BJ (cell line): ENCODE data around the gene SLC38A11. TPM values are rescaled to one million over a fixed set of nuclear protein-coding genes. Genes with fewer than 3 reads are reported as not detected.

Source experiments
- CTCF ChIA-PET: fragments of 350-600 bp; formaldehyde crosslinking; extraction: SDS; loops from one replicate; lab custom pipeline; 2021; ENCODE audit warnings: antibody characterized with exemption, inconsistent platforms; lab: Yijun Ruan, JAX
- POLR2A ChIA-PET: fragments of 300-600 bp; sonication (Branson Sonifier 250); formaldehyde crosslinking; extraction: SDS; loops from one replicate; lab custom pipeline; 2021; ENCODE audit warnings: antibody characterized with exemption; lab: Charles Lee
- DNase-seq: peaks from one replicate; pipeline ENCODE4 v3.0.0-alpha.2; 2011; ENCODE audit warnings: low read depth
- H3K27me3 ChIP-seq: 2 replicates; pipeline ENCODE4 v1.6.0; 2011; ENCODE audit warnings: low read length; ENCODE audit not compliant: control insufficient read depth, insufficient read depth
- H3K36me3 ChIP-seq: 2 replicates; pipeline ENCODE4 v1.5.1; 2011; ENCODE audit warnings: low read length; ENCODE audit not compliant: control insufficient read depth, insufficient read depth
- H3K4me3 ChIP-seq: 2 replicates; pipeline ENCODE4 v1.5.1; 2011; ENCODE audit warnings: low read depth, mild to moderate bottlenecking, control low read depth, low read length
- polyA plus RNA-seq: library from polyadenylated mRNA; depleted of rRNA; stranded (reverse); fragments of >200 nt; gene quantifications from 2 replicates; pipeline ENCODE4 v1.2.3, GENCODE V29; 2011
- TF ChIP-seq, protein P1 (sequence below): IDR thresholded peaks from 2 replicates; pipeline ENCODE4 v1.5.1; 2011; ENCODE audit warnings: low read depth, mild to moderate bottlenecking, control low read depth, inconsistent platforms, low read length, moderate library complexity; ENCODE audit not compliant: insufficient read depth

SLC38A11 gene
- polyA plus RNA-seq, 1 experiment, result 59.2 TPM

DNA sequence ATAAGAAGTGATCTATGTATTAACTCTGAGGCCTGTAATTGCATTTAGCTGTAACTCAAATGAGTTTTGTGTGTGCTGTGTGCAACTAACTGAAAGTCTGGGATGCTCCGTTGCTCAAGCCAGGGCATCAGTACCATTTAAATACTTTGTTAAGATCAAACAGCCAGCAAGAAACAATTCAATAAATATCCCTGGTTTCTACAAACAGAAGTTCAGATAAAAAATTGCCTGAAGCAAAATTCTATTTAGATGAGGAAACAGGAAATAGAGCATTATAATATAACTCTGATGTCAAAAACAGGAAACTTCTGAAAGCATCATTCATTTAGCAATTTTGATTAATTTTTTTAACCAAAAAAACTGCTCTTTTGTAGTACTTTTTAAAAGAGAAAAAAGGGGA, 18.9 kb upstream of the SLC38A11 start:
- no peaks in the 10 kb centered on the region for H3K27me3 ChIP-seq
- no peaks in the 10 kb centered on the region for H3K36me3 ChIP-seq
- TF ChIP-seq, protein P1, sequence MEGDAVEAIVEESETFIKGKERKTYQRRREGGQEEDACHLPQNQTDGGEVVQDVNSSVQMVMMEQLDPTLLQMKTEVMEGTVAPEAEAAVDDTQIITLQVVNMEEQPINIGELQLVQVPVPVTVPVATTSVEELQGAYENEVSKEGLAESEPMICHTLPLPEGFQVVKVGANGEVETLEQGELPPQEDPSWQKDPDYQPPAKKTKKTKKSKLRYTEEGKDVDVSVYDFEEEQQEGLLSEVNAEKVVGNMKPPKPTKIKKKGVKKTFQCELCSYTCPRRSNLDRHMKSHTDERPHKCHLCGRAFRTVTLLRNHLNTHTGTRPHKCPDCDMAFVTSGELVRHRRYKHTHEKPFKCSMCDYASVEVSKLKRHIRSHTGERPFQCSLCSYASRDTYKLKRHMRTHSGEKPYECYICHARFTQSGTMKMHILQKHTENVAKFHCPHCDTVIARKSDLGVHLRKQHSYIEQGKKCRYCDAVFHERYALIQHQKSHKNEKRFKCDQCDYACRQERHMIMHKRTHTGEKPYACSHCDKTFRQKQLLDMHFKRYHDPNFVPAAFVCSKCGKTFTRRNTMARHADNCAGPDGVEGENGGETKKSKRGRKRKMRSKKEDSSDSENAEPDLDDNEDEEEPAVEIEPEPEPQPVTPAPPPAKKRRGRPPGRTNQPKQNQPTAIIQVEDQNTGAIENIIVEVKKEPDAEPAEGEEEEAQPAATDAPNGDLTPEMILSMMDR, result no peak
- ChIA-PET CTCF (interaction anchor here (1.6 kb wide), 1 partner anchor 8 kb away, joined by 3 read pairs; no protein-coding TSS in a partner anchor), POLR2A (no interaction called here)
- DNase-seq, result no peak
- H3K4me3 ChIP-seq, result no peak overlapping the region

DNA sequence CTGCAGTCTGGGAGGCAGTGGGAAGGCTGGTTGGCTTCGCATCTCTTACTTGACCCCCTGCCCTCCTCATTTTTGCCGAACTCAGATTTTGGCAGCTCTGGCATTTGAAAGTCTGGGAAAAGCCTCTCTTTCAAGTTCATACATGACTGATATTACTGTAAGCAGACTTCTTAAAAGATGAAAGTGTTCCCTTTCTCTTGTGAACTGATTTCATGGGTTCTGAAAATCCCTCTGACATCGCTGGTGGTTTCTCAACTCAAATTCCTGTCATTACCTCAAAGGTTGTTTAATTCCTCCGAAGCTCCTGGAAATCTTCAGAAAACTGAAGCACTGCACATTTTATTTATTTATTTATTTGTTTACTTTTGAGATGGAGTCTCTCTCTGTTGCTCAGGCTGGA, 16.9 kb upstream of the SLC38A11 start:
- ChIA-PET CTCF (no interaction called here), POLR2A (no interaction called here)
- Histone ChIP-seq H3K27me3 (no peaks in the 10 kb centered on the region), H3K4me3 (no peak overlapping the region), H3K36me3 (no peaks in the 10 kb centered on the region)
- TF ChIP-seq, protein P1, result no peak
- DNase-seq, result no peak

DNA sequence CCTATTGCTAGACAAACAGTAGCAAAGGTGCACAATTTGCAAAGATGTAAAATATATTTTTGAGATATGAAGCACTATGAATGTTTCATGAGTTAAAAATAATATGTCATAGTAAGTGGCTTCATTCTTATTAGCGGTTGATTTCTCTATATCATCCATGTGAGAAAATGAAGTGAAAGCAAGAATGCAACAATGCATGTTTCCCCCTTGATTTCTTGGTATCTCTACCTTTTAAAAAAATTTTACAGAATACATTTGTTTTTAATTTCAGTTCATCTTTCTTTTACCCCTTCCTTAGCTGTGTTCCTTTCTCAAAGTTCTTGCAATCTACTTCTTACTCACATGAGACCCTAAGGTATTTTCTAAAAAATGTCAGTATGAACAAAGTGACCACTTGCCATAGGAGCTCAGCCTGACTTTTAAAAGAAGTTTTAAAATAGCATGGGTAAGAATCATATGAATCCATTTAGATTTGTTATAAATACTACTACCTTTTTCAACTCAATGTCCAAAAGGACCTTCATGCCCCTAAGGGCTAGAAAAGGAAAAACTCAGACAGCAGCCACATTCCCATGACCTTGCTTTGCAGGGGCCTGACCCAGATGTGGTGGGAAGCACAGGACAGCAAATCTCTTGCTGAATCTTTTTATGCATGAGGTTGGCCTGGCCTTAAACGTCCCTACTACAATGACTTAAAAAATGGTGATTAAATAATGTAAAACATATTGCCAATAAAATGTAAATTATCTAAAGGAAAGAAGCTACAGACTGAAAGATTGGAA, 14.8 kb upstream of the SLC38A11 start:
- Histone ChIP-seq H3K4me3 (no peak overlapping the region), H3K27me3 (no peaks in the 10 kb centered on the region), H3K36me3 (no peaks in the 10 kb centered on the region)
- POLR2A ChIA-PET, result no interaction called here
- DNase-seq, result no peak
- TF ChIP-seq, protein P1, result no peak
- CTCF ChIA-PET, result interaction anchor here (1.4 to 2.1 kb wide), 2 partner anchors 11 to 22 kb away, joined by 4 to 8 read pairs; no protein-coding TSS in a partner anchor

DNA sequence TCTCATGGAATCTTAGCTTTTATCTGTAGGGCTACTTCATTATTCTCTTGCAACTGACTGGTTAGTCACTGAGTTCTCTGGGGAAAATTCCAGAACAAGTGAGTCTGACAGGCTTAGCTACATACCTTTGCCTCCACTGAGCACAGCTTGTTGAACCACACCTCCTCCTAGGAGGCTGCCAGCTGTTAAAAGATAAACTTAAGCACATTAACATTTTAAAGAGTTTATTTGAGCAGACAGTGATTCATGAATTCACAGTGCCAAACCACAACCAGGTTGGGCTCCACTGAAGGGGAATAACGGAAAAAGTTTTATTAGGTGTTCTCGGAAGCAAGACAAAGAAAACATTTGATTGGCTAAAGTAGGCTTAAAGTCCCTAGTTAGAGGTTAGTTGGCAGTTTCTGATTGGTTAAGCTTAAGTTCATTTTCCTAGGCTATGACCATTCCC, 12.5 kb upstream of the SLC38A11 start:
- POLR2A ChIA-PET, result no interaction called here
- CTCF ChIA-PET, result interaction anchor here (1.0 to 1.6 kb wide), 3 partner anchors 24 to 47 kb away, joined by 4 read pairs; no protein-coding TSS in a partner anchor
- peak; percentile 100 for DNase-seq
- Histone ChIP-seq H3K27me3 (no peaks in the 10 kb centered on the region), H3K4me3 (no peak overlapping the region), H3K36me3 (no peaks in the 10 kb centered on the region)
- TF ChIP-seq, protein P1, result no peak

DNA sequence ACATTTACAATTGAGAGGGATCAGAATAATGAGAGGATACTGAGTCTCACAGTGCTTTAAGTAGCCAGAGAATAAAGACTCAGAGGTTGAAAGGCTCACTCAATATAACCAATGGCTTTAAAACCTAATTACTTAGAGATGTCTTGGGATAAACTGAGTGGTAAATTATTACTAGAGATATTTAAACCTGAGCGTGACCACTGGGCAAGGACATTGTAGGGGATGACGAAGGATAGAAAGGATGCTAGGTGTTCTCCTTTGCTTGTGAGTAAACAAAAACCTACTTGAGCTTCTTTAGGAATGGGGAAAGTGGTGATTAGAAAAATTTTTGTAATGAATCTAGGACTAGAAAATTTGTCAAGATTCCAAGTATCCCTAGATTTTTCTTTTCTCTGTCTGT, 12.0 kb upstream of the SLC38A11 start:
- ChIA-PET CTCF (interaction anchor here (1.0 to 1.1 kb wide), 2 partner anchors 24 to 46 kb away, joined by 4 read pairs; no protein-coding TSS in a partner anchor), POLR2A (no interaction called here)
- Histone ChIP-seq H3K36me3 (no peaks in the 10 kb centered on the region), H3K4me3 (no peak overlapping the region), H3K27me3 (no peaks in the 10 kb centered on the region)
- TF ChIP-seq, protein P1, result no peak
- no peak for DNase-seq
